ENCODE measurements around the gene BMP7. TPM values are rescaled to one million over a fixed set of nuclear protein-coding genes. Genes with fewer than 3 reads are reported as not detected.

BMP7 gene
- total and polyA plus RNA-seq, 2 experiments from 2014 or later, result not detected

DNA sequence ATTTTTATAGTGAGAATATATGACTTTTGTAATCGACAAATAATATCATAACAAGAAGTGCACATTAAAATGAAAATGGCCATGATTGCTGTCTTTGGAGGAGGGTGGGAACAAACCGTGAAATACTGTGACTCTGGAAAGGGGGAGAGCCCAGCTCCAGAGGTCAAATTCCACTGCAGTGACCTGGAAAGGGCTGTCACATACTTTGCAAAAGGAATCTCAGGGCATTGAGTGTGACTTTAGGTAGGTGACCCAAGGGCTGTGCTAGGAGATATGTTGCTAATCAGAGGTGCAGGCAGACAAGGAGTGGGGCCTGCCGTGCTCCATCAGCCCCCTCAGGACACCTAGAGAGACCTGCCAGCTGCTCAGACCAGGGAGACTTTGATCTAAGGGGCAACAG, 28.1 kb upstream of the BMP7 start:
- Histone ChIP-seq H3K79me2 (ENCODE audit: insufficient read depth) (no peaks in the 10 kb centered on the region), H3K9ac (no peak overlapping the region), H2AFZ (no peak overlapping the region), H3K4me3 (no peak overlapping the region), H3K27ac (no peak overlapping the region), H3K4me2 (ENCODE audit: unreplicated experiment) (no peak overlapping the region), H4K20me1 (ENCODE audit: insufficient read depth) (no peaks in the 10 kb centered on the region), H3K27me3 (replicated peaks; ENCODE audit: insufficient read depth) (peaks cover 43% of the 10 kb centered on the region), H3F3A (ENCODE audit: insufficient read depth) (no peaks in the 10 kb centered on the region), H3K4me1 (ENCODE audit: insufficient read depth) (no peaks in the 10 kb centered on the region), H3K9me2 (ENCODE audit: insufficient read depth) (no peaks in the 10 kb centered on the region), H3K36me3 (ENCODE audit: low read depth) (no peaks in the 10 kb centered on the region), H3K9me3 (ENCODE audit: low read depth) (no peaks in the 10 kb centered on the region)
- in situ Hi-C loops (cut with MboI), result no loop called here
- no peak for TF ChIP-seq EZH2phosphoT487 (IDR thresholded peaks at IDR 0.05; ENCODE audit: insufficient read depth, low read depth)
- TF ChIP-seq EZH2 (IDR thresholded peaks at IDR 0.05; ENCODE audit: insufficient read depth, poor library complexity, severe bottlenecking), result no peak
- WGBS, 2 experiments (ENCODE audit: low coverage in 1 of 2, low lambda C conversion rate in 2 of 2, missing lambda C conversion rate in 2 of 2), result 62 to 70% methylated on average over 3 of the region's 3 CpGs
- DNase-seq, result no peak

DNA sequence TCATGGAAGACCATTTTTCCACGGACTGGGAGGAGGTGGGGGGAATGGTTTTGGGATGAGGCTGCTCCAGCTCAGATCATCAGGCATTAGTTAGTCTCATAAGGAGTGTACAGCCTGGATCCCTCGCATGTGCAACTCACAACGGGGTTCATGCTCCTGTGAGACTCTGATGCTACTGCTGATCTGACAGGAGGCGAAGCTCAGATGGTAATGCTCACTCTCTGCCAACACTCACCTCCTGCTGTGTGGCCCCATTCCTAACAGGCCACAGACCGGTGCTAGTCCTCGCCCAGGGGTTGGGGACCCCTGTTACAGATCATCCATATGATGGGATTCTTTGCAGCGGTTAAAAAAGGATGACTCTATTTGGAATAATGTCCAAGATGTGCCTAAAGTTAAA, 27.6 kb upstream of the BMP7 start:
- Histone ChIP-seq H3F3A (ENCODE audit: insufficient read depth) (no peaks in the 10 kb centered on the region), H3K9me3 (ENCODE audit: low read depth) (no peaks in the 10 kb centered on the region), H4K20me1 (ENCODE audit: insufficient read depth) (no peaks in the 10 kb centered on the region), H3K27ac (no peak overlapping the region), H3K9me2 (ENCODE audit: insufficient read depth) (no peaks in the 10 kb centered on the region), H3K9ac (no peak overlapping the region), H3K79me2 (ENCODE audit: insufficient read depth) (no peaks in the 10 kb centered on the region), H3K27me3 (replicated peaks; ENCODE audit: insufficient read depth) (peaks cover 48% of the 10 kb centered on the region), H3K36me3 (ENCODE audit: low read depth) (no peaks in the 10 kb centered on the region), H2AFZ (no peak overlapping the region), H3K4me2 (ENCODE audit: unreplicated experiment) (no peak overlapping the region), H3K4me1 (ENCODE audit: insufficient read depth) (no peaks in the 10 kb centered on the region), H3K4me3 (no peak overlapping the region)
- TF ChIP-seq EZH2phosphoT487 (IDR thresholded peaks at IDR 0.05; ENCODE audit: insufficient read depth, low read depth) (no peak), EZH2 (IDR thresholded peaks at IDR 0.05; ENCODE audit: insufficient read depth, poor library complexity, severe bottlenecking) (no peak)
- DNase-seq, result no peak
- 70 to 82% methylated on average over 7 of the region's 7 CpGs for WGBS, 2 experiments (ENCODE audit: low coverage in 1 of 2, low lambda C conversion rate in 2 of 2, missing lambda C conversion rate in 2 of 2)
- in situ Hi-C loops (cut with MboI), result no loop called here

DNA sequence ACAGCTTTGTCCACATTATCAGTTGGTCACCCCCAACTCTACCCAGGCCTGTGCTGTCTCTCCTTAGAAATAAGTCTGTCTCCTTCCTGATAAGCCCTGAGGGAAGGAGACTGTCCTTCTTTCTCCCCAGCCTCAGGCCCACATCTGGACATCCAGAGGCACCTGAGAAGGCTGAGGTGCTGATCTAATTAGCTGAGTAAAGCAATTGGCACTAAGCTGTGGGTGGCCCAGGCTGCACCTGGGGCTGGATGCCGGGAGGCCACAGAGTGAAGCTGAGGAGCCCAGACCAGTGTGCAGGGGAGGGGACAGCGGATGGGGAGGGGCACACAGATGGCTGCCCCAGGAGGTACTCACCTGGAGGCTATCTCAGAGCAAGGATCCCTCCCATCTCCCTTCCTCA, 26.2 kb upstream of the BMP7 start:
- H3K4me2 ChIP-seq (ENCODE audit: unreplicated experiment), result no peak overlapping the region
- in situ Hi-C loops (cut with MboI), result no loop called here
- no peak overlapping the region for H3K27ac ChIP-seq
- H3K4me3 ChIP-seq, result no peak overlapping the region
- 56 to 64% methylated on average over 2 of the region's 2 CpGs for WGBS, 2 experiments (ENCODE audit: low coverage in 1 of 2, low lambda C conversion rate in 2 of 2, missing lambda C conversion rate in 2 of 2)
- H2AFZ ChIP-seq, result no peak overlapping the region
- no peaks in the 10 kb centered on the region for H3K36me3 ChIP-seq (ENCODE audit: low read depth)
- peaks cover 62% of the 10 kb centered on the region for H3K27me3 ChIP-seq (replicated peaks; ENCODE audit: insufficient read depth)
- no peak overlapping the region for H3K9ac ChIP-seq
- TF ChIP-seq EZH2 (IDR thresholded peaks at IDR 0.05; ENCODE audit: insufficient read depth, poor library complexity, severe bottlenecking) (no peak), EZH2phosphoT487 (IDR thresholded peaks at IDR 0.05; ENCODE audit: insufficient read depth, low read depth) (no peak)
- H3K4me1 ChIP-seq (ENCODE audit: insufficient read depth), result no peaks in the 10 kb centered on the region
- H3K79me2 ChIP-seq (ENCODE audit: insufficient read depth), result no peaks in the 10 kb centered on the region
- H3F3A ChIP-seq (ENCODE audit: insufficient read depth), result no peaks in the 10 kb centered on the region
- H3K9me3 ChIP-seq (ENCODE audit: low read depth), result no peaks in the 10 kb centered on the region
- H4K20me1 ChIP-seq (ENCODE audit: insufficient read depth), result no peaks in the 10 kb centered on the region
- no peak for DNase-seq
- H3K9me2 ChIP-seq (ENCODE audit: insufficient read depth), result no peaks in the 10 kb centered on the region

DNA sequence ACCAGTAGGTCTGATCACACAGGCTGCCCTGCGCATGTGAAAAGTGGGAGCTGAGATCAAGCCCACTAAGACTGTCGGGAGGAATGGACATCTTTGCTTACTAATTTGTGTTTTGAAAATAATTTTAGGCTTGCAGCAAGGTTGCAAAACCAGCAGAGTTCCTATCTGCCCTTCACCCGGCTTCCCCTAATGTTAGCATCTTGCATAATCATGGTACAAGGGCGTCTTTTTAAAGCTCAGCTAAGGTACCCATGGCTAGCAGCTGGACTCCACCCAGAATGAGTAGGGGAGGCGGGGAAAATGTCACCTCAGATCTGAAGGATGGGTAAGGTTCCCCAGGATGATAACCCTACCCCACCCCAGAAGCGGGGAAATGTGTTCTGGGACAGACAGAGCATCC, 25.3 kb upstream of the BMP7 start:
- no peaks in the 10 kb centered on the region for H3K9me3 ChIP-seq (ENCODE audit: low read depth)
- WGBS, 2 experiments (ENCODE audit: low coverage in 1 of 2, low lambda C conversion rate in 2 of 2, missing lambda C conversion rate in 2 of 2), result 66 to 69% methylated on average over 6 of the region's 6 CpGs
- peaks cover 71% of the 10 kb centered on the region for H3K27me3 ChIP-seq (replicated peaks; ENCODE audit: insufficient read depth)
- no peak overlapping the region for H3K4me2 ChIP-seq (ENCODE audit: unreplicated experiment)
- no peaks in the 10 kb centered on the region for H3K4me1 ChIP-seq (ENCODE audit: insufficient read depth)
- in situ Hi-C loops (cut with MboI), result no loop called here
- no peaks in the 10 kb centered on the region for H3K9me2 ChIP-seq (ENCODE audit: insufficient read depth)
- no peak overlapping the region for H3K4me3 ChIP-seq
- H4K20me1 ChIP-seq (ENCODE audit: insufficient read depth), result no peaks in the 10 kb centered on the region
- no peak overlapping the region for H3K27ac ChIP-seq
- no peak overlapping the region for H2AFZ ChIP-seq
- DNase-seq, result no peak
- no peaks in the 10 kb centered on the region for H3K79me2 ChIP-seq (ENCODE audit: insufficient read depth)
- TF ChIP-seq EZH2phosphoT487 (IDR thresholded peaks at IDR 0.05; ENCODE audit: insufficient read depth, low read depth), result no peak
- no peak for TF ChIP-seq EZH2 (IDR thresholded peaks at IDR 0.05; ENCODE audit: insufficient read depth, poor library complexity, severe bottlenecking)
- no peaks in the 10 kb centered on the region for H3F3A ChIP-seq (ENCODE audit: insufficient read depth)
- H3K36me3 ChIP-seq (ENCODE audit: low read depth), result no peaks in the 10 kb centered on the region
- no peak overlapping the region for H3K9ac ChIP-seq

DNA sequence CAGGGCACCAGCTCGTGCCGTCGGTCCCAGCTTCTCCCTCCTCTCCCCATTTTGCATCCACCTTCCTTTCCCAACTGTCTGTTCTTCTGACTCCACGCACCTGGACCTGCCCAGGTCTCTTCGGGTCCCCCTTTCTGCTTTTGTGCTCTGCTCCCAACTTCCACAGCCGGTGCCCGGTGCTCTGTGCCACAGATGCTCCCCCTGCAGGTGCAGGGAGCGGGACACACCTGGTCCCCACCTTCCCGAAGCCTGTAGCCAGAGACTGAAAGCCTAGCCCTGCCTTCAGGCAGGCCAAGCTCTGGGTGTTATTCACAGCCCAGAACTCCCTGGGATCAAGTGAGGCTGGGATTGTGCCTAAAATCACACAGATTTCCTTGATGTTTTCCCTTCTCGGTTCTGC, 24.6 kb upstream of the BMP7 start:
- Histone ChIP-seq H3K27me3 (replicated peaks; ENCODE audit: insufficient read depth) (peaks cover 78% of the 10 kb centered on the region), H3K9me2 (ENCODE audit: insufficient read depth) (no peaks in the 10 kb centered on the region), H3K4me2 (ENCODE audit: unreplicated experiment) (no peak overlapping the region), H3K9ac (no peak overlapping the region), H4K20me1 (ENCODE audit: insufficient read depth) (no peaks in the 10 kb centered on the region), H3K36me3 (ENCODE audit: low read depth) (no peaks in the 10 kb centered on the region), H3K27ac (no peak overlapping the region), H3K9me3 (ENCODE audit: low read depth) (no peaks in the 10 kb centered on the region), H3F3A (ENCODE audit: insufficient read depth) (no peaks in the 10 kb centered on the region), H3K79me2 (ENCODE audit: insufficient read depth) (no peaks in the 10 kb centered on the region), H3K4me3 (no peak overlapping the region), H3K4me1 (ENCODE audit: insufficient read depth) (no peaks in the 10 kb centered on the region), H2AFZ (no peak overlapping the region)
- in situ Hi-C loops (cut with MboI), result no loop called here
- whole genome bisulfite sequencing, 2 experiments (ENCODE audit: low coverage in 1 of 2, low lambda C conversion rate in 2 of 2, missing lambda C conversion rate in 2 of 2), result 74 to 78% methylated on average over 10 of the region's 10 CpGs
- TF ChIP-seq EZH2phosphoT487 (IDR thresholded peaks at IDR 0.05; ENCODE audit: insufficient read depth, low read depth) (no peak), EZH2 (IDR thresholded peaks at IDR 0.05; ENCODE audit: insufficient read depth, poor library complexity, severe bottlenecking) (no peak)
- no peak for DNase-seq
